K562 (cell line): ENCODE data around the gene FCGR3A. TPM values are rescaled to one million over a fixed set of nuclear protein-coding genes. Genes with fewer than 3 reads are reported as not detected.
"Not testable (repeated sequence)": the region's sequence is repeated elsewhere in the genome, so short reads cannot be mapped to it uniquely, and the experiment has no call there.

Source experiments
- ATF1 ChIP-seq, 2 experiments: fragments of 450-650 bp in 1 of 2; IDR thresholded peaks; 2 replicates each; pipeline ENCODE4 v1.6.1; 2016; ENCODE audit warnings: missing compliant biosample characterization in 1 of 2, missing genetic modification characterization in 1 of 2
- BDP1 ChIP-seq: IDR thresholded peaks from 3 replicates; pipeline ENCODE4 v1.6.1; 2011; ENCODE audit not compliant: insufficient read length, insufficient read depth
- CCNT2 ChIP-seq: IDR thresholded peaks from 2 replicates; pipeline ENCODE4 v1.6.1; 2011; ENCODE audit warnings: borderline replicate concordance, low read depth, mild to moderate bottlenecking, moderate library complexity, mixed read lengths, low read length; ENCODE audit not compliant: insufficient read length; ENCODE audit errors: extremely low read depth
- CREB1 ChIP-seq, 2 experiments: sonication (generic) in 1 of 2; formaldehyde crosslinking in 1 of 2; IDR thresholded peaks; 2 replicates each; pipeline versions ENCODE4 v1.6.1 to v1.8.0; 2012 to 2022; ENCODE audit warnings: inconsistent platforms in 1 of 2, mild to moderate bottlenecking in 1 of 2, missing genetic modification reagents in 1 of 2, moderate library complexity in 1 of 2
- CTBP1 ChIP-seq: fragments of 450-650 bp; IDR thresholded peaks from 2 replicates; pipeline ENCODE4 v1.6.1; 2016; ENCODE audit warnings: borderline replicate concordance
- EP400 ChIP-seq: fragments of 450-650 bp; IDR thresholded peaks from 2 replicates; pipeline ENCODE4 v1.6.1; 2017; ENCODE audit warnings: antibody characterized with exemption, mild to moderate bottlenecking, moderate library complexity
- ESRRA ChIP-seq: fragments of 450-650 bp; IDR thresholded peaks from 2 replicates; pipeline ENCODE4 v1.6.1; 2014; ENCODE audit warnings: low read depth, mild to moderate bottlenecking, moderate library complexity, borderline replicate concordance
- GTF2F1 ChIP-seq: IDR thresholded peaks from 2 replicates; pipeline ENCODE4 v1.6.1; 2011; ENCODE audit warnings: low read depth, low read length, improper control_type of control experiment
- HMGXB4 ChIP-seq: sonication (generic); formaldehyde crosslinking; IDR thresholded peaks from 2 replicates; pipeline ENCODE4 v1.8.1; 2023; ENCODE audit warnings: mild to moderate bottlenecking, missing genetic modification reagents
- KAT7 ChIP-seq: sonication (generic); formaldehyde crosslinking; IDR thresholded peaks from 2 replicates; pipeline ENCODE4 v1.8.0; 2022; ENCODE audit warnings: missing genetic modification reagents, mild to moderate bottlenecking, borderline replicate concordance
- NKRF ChIP-seq: fragments of 450-650 bp; IDR thresholded peaks from 2 replicates; pipeline ENCODE4 v1.6.1; 2016; ENCODE audit warnings: borderline replicate concordance
- TAF7 ChIP-seq: fragments of 450-650 bp; IDR thresholded peaks from 2 replicates; pipeline ENCODE4 v1.6.1; 2016; ENCODE audit warnings: missing genetic modification characterization, missing compliant biosample characterization
- ZNF592 ChIP-seq: fragments of 450-650 bp; IDR thresholded peaks from 2 replicates; pipeline ENCODE4 v1.6.1; 2017; ENCODE audit warnings: antibody characterized with exemption, mild to moderate bottlenecking
- ZNF740 ChIP-seq, 3 experiments: fragments of 200-800 bp in 1 of 3; sonication (Bioruptor generic) in 1 of 3; sonication (generic) in 1 of 3; formaldehyde crosslinking in 1 of 3; IDR thresholded peaks; 2 replicates each; pipeline versions ENCODE4 v1.6.1 to v1.8.0; 2016 to 2022; ENCODE audit warnings: mild to moderate bottlenecking in 2 of 3, missing compliant biosample characterization in 2 of 3, missing genetic modification characterization in 2 of 3, missing genetic modification reagents in 1 of 3
- polyA plus RNA-seq, 8 experiments: library from polyadenylated mRNA; depleted of rRNA in 4 of 8; stranded (reverse) in 5 of 8; unstranded in 3 of 8; fragments of >200 nt; fragmentation: Nextera tagmentation in 2 of 8; fragmentation: Illumina TruSeq in 1 of 8; extraction: Ambion mirVana in 2 of 8; extraction: Trizol in 1 of 8; gene quantifications; 2 replicates each; pipeline versions ENCODE4 v1.2.1 to v1.2.3, GENCODE V29; 2011 to 2014; ENCODE audit warnings: inconsistent platforms in 1 of 8, missing spikeins in 1 of 8
- total RNA-seq, 7 experiments: library from RNA; depleted of rRNA in 6 of 7; stranded (reverse); fragments of >200 nt in 6 of 7; fragmentation: Illumina TruSeq in 2 of 7; extraction: Trizol in 2 of 7; gene quantifications; 2 replicates each; pipeline versions ENCODE4 v1.2.1 to v1.2.3, GENCODE V29; 2011 to 2021; ENCODE audit warnings: low replicate concordance in 1 of 7

Gene FCGR3A
- total and polyA plus RNA-seq, 9 of the 15 experiments (the other 6 are each of a cell fraction or from before 2014, with no cell fraction given): 0.04 to 0.29 (median 0.14) TPM; not detected in 3

- TF ChIP-seq CCNT2: peak; percentile 57
- peak; percentile 55 for TF ChIP-seq CTBP1
- TF ChIP-seq ZNF592: peak; percentile 94
- peak; percentile 18; the same call in 1 of the 2 replicates for TF ChIP-seq TAF7 (tag)
- TF ChIP-seq EP400: peak; percentile 55
- TF ChIP-seq KAT7: peak; percentile 78; the same call in 1 of the 2 replicates
- peak; percentile 35; the same call in 1 of the 2 replicates for TF ChIP-seq NKRF
- TF ChIP-seq CREB1 (IDR thresholded peaks at IDR 0.05): peak; percentile 47; the same call in 1 of the 2 replicates
- TF ChIP-seq CREB1 (CRISPR knock-in tag; IDR thresholded peaks at IDR 0.05): peak; percentile 52; the same call in 1 of the 2 replicates
- 0 out of 2 replicates have a peak, but pooled peaks have one; percentile 30 for TF ChIP-seq ZNF740 (CRISPR knock-in tag; IDR thresholded peaks at IDR 0.05)
- not testable (repeated sequence) for TF ChIP-seq ZNF740 (tag; IDR thresholded peaks at IDR 0.05); ATF1 (CRISPR knock-in tag; IDR thresholded peaks at IDR 0.05)
- 0 out of 2 replicates have a peak, but pooled peaks have one; percentile 76 for TF ChIP-seq GTF2F1
- peak; percentile 63 for TF ChIP-seq BDP1
- TF ChIP-seq ATF1 (tag; IDR thresholded peaks at IDR 0.05): peak; percentile 76
- TF ChIP-seq HMGXB4 (CRISPR knock-in tag): peak; percentile 86; the same call in 1 of the 2 replicates
- TF ChIP-seq ESRRA: peak; percentile 63
Observed at GRCh38 chr1:161530671-161531641, 18.7 kb downstream of the FCGR3A start (continued).
